ENCODE results near the gene CLCC1.

DNA sequence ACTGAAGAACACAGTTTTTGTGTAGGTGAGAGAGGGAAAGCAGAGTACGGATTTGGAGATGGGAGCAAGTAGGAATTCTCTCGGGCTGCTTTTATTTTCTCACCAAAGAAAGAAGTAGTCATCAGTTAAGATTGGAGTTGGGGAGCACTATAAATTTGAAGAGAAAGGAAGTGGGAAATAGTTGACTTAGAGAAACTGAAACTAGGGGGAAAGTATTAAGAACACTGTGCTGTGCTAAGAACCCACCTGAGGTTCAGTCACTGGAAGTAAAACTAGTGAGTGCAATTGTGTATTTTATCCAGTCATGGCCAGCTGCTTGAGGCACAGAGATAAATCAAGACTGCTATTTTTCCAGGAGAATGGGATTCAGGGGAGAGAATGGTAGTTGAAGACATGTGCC lies 37.4 kb downstream of the CLCC1 start:
- TF ChIP-seq CTCF (IDR thresholded peaks at IDR 0.05) (no peak), POLR2A (IDR thresholded peaks at IDR 0.05) (no peak), POLR2AphosphoS5 (IDR thresholded peaks at IDR 0.05) (no peak)

Measured in upper lobe of left lung (tissue), 4 donors.